C4-2B (cell line): ENCODE measurements around the gene GALR3.

ENCODE experiments used
- CTCF ChIP-seq: fragments of 450-650 bp; conservative IDR thresholded peaks from 2 replicates; pipeline ENCODE4 v1.5.1; 2017; ENCODE audit warnings: mild to moderate bottlenecking
- ZFX ChIP-seq: fragments of 450-650 bp; IDR thresholded peaks from 2 replicates; pipeline ENCODE4 v1.6.1; 2017

- TF ChIP-seq CTCF = no peak
- TF ChIP-seq ZFX = no peak
These were observed 30.7 kb upstream of the GALR3 start for GRCh38 chr22:37792494-37792893.
